GM19397 (cell line): ENCODE results near the gene HGS.
A peak's percentile ranks its signal among the peaks of the same experiment; 100 is the strongest.

Source experiments
- ATAC-seq: cut with Tn5 transposase; IDR thresholded peaks from one replicate; pipeline ENCODE4 v1.9.1; 2021; ENCODE audit warnings: mild to moderate bottlenecking, moderate library complexity; ENCODE audit not compliant: unreplicated experiment

Gene HGS

GRCh38 chr17:81703747-81704654, 20.2 kb downstream of the HGS start:
- peak; percentile 17 for ATAC-seq

DNA sequence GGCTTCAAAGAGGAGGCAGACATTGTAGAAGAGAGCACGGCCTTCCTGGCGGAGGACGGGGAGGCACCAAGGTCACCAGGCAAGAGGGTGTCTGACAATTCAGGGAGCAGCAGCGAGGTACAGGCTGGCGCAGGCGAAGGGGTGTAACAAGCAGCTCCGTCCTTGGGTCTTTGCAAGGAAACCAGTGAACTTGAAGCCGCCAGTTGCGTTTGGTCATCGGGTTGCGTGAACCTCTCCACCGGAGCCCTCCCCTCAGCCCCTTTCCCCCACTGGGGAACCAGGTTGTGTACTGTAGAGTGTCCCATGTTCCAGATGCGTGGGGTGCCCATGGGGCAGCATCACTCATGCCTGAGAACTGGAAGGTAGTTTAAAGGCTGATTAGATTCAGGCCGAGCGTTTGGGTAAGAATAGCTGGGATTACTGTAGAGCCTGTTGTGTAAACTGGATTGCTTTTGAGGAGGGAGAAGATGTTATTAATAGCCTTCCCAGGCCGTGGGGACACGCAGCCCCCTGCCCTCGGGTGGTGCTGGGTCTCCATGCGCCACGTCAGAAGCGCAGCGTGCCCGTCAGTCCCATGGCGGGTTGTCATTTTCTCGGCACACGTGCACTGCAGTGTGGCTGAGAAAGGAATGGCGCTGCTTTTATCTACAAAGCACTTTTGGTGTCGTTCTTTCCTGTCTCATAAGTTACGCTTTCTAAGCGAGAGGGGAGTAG, 21.9 kb downstream of the HGS start:
- no peak for ATAC-seq

DNA sequence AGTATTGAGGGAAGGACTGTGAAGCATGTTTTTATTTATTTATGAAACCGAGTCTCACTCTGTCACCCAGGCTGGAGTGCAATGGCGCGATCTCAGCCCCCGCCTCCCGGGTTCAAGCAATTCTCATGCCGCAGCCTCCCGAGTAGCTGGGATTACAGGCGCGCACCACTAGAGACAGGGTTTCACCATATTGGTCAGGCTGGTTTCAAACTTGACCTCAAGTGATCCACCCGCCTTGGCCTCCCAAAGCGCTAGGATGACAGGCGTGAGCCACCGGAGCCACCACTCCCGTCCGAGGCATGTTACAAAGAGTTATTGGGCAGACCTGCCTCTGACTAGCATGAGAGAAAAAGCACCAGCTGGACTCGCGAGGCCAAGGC, 22.4 kb downstream of the HGS start:
- ATAC-seq, result no peak

DNA sequence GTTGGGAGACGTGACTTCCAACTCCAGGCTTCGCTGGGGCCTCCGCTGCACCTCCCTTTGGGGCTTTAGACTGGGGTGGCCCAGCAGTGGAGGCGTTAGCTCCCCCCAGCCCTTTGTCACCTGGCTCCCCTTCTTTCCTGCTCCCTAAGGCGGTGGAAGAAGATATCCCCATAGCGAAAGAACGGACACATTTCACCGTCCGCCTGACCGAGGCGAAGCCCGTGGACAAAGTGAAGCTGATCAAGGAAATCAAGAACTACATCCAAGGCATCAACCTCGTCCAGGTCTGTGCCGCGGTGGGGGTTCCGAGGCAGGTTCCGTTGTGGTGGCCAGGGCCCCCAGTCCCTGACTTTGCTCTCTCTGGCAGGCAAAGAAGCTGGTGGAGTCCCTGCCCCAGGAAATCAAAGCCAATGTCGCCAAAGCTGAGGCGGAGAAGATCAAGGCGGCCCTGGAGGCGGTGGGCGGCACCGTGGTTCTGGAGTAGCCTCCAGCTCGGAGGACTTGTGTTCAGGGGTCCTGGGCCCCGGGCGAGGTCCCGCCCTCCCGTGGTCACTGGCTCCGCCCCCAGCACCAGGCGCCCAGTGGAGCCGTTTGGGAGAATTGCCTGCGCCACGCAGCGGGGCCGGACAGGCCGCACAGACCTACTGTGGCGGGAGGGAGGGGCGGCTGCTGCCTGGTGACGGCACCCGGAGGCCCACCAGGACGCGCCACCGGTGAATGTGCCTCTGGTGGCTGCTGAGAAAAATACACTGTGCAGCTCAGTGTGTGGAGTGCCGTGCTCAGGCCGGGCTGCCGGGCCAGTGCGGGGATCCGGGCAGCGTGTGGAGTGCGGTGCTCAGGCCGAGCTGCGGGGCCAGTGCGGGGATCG, 23.2 kb downstream of the HGS start:
- ATAC-seq, result no peak

DNA sequence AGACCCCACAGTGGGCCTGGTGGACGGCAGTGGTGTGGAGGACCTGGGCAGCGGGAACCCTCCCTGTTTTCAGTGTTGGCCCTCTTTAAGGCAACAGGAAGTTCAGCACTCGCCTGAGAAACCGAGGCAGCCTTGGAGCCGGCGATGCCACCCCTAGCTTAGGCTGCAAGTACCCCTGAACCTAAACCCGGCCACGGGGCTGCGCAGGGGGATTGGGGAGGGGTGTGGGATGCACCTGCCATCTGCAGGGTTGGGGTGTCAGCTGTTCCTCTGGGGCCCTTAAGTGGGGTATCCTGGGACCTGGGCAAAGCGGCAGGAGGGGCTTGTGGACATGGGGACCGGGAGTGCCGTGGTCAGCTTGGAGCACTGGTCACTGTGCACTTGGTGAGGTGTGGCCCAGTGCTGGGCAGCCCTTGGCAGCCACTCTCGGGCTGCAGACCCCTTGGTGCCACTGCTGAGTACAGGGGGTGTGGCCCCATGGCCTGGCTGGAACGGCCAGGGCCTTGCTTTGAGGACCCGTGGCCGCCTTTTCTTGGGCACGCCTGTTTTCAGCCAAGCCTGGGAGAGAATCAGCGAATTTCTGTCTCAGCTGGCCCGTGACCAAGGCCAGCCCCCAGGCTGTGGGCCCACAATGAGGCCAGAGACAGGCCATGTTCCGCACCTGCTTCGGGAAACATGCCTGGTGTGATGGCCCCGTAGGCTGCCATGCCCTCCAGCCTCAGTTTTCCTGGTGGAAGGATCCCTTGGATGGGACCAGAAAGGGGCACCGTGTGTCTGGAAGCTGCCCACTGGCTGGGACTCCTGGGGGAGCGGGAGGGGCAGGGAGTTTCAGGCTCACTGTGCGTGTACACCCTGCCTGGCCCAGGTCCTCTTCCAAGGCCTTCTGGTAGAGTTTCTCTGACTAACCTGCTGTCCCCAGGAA, 24.2 kb downstream of the HGS start:
- ATAC-seq, result no peak

DNA sequence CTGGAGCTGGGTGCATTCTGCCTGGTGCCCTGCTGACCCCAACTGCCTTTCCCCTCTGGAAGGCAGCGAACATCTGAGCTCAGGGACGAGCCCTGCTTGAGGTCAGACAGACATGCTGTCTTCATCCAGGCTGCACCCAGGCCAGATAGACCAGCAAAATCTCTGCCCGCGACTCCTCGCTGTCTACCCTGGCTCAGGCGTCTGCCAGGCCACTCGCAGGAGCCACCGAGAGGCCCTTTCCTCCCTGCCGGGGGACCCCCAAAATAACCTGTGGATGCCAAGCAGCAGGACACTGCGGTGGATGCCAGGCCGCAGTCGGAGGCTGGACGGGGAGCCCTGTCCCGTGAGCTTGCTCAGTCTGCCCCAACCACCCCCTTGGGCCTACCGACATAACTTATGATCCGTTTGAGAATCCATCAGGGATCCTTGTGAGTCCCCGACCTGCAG, 25.0 kb downstream of the HGS start:
- ATAC-seq, result no peak

- ATAC-seq, result no peak
Measured at GRCh38 chr17:81710514-81711308, 26.9 kb downstream of the HGS start.

DNA sequence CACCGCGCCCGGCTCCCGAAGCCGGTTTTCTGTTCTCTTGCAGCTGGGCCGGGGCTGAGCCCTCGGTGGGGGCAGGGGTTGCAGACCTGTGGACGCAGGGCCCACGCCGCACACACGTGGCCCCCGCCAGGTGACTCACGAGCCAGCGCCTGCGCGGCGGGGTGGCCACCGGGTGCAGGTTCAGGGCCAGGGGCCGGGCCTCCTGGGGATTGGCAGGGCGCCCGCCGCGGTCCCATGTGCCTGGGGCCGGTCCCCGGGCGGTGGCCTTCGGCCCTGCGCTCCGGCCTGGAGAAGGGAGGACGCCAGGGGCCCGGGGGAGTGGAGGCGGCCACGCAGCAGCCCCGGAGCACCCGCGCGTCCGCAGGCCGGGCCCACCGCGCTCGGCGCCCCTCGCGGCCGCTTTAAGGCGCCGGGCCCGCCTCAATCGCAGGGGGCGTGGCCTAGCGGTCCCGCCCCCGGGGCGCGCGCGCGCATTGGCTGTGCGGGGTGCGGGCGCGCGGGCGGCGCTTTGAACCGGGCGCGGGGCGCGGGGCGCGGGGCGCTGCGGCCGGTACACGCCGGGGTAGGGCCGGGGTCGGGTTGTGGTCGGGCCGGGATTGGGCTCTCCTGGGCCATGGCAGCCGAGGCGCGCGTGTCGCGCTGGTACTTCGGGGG, 28.1 kb downstream of the HGS start, which contains the start of gene SLC25A10:
Gene SLC25A10, plus strand, starts transcription at position 471 of the 654 bp plus-strand sequence. Its CDS starts 143 bp downstream, at position 614.
- ATAC-seq, result peak; percentile 77

GRCh38 chr17:81712468-81713003, 28.7 kb downstream of the HGS start:
- peak; percentile 8 for ATAC-seq

GRCh38 chr17:81713004-81713555, 29.3 kb downstream of the HGS start:
- no peak for ATAC-seq

GRCh38 chr17:81713556-81714411, 30.0 kb downstream of the HGS start:
- ATAC-seq, result no peak

DNA sequence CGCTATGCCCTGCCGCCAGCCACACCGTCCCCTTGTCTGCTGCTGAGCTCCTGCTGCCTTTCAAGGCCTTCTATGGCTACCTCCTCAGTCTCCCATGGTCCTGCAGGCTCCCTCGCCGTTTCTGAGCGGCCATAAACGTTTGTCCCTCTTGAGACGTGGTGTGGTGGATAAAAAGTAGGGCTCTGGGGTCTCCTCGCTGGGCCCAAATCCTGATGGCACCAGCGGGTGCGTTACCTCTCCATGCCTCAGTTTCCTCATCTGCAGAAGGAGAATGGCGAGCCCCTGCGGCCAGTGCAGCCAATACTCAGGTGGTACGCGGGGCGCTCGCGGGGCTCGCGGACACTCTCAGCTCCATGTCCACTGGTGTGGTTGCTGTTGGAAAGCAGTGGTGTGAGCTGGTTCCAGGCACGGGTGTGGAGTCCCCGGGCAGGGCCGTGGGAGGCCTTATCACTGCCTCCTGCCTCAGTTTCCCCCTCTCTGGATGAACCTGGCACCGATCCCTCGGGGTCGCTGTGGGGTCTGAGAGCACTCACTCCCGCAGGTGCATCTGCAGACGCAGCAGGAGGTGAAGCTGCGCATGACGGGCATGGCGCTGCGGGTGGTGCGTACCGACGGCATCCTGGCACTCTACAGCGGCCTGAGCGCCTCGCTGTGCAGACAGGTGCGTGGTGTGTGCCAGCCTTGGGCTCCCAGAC, 30.7 kb downstream of the HGS start:
- no peak for ATAC-seq

- no peak for ATAC-seq
Measured at GRCh38 chr17:81715107-81715871, 31.5 kb downstream of the HGS start.

DNA sequence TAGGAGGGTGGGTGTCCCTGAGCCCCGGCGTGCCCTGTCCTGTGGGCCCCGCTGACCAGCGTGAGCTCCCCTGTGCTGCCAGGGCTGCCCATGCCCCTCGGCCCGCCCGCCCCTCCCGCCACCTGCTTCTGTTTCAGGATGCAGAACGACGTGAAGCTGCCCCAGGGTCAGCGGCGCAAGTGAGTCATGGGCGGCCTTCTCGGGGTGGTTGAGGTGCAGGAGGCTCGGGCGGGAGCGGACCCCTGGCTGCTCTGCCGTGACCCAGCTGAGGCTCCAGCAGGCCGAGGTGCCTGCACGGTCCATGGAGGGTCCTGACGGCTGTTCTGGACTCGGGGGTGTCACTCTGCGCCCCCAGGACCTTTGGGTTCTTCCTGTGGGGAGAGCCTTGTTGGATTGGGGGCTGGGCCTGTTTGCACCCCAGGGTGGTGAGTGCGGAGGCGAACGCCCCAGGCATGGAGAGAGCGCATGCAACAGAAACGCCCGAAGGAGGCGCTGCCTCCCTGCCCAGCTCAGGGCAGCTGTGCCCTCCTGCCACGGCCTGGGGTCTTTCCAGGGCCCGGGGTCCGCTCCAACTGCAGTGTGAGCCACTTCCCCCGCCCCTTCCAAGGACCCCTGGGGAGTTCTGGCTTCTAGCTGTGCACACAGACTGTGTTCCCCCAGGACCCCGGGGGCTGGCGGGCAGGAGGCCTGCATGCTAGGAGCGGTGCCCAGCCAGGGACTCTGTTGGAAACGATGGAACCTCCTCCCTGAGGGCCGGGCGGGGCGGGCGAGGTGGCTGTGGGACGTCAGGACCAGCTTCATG, 32.3 kb downstream of the HGS start:
- ATAC-seq, result no peak

DNA sequence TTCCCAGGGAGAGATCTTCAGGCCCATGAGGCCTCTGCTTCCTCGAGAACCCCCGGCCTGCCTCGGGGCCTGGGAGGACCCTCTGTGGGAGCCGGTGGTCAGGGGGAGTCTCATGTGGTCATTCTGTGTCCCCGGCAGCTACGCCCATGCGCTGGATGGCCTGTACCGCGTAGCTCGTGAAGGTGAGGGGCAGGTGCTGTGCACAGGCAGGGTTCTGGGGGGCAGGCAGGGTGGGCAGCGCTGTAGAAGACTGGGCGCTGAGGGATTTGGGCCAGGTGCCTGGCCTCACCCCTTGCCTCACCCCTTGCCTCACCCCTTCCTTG, 32.8 kb downstream of the HGS start:
- ATAC-seq, result no peak
